ENCODE data around the gene PRR29. TPM values are rescaled to one million over a fixed set of nuclear protein-coding genes. Genes with fewer than 3 reads are reported as not detected.

Gene PRR29
- polyA plus RNA-seq, 1 of the 3 experiments (the other 2 are of a cell fraction), result 2.7 TPM

- TF ChIP-seq ZBTB33 (IDR thresholded peaks at IDR 0.05; ENCODE audit: borderline replicate concordance, low read depth), result no peak
- no peak for TF ChIP-seq RXRA (IDR thresholded peaks at IDR 0.05; ENCODE audit: borderline replicate concordance, low read depth)
Measured at GRCh38 chr17:64053101-64053500, 55.0 kb downstream of the PRR29 start (continued).

Other genes starting within 250 kb of the PRR29 start
- gene CCDC47, start 224.8 kb upstream of the PRR29 start, polyA plus RNA-seq (2012; rRNA removed), result 76.6 and 90.7 TPM in 2 replicates
- gene DDX42, start 224.2 kb upstream of the PRR29 start, polyA plus RNA-seq (2012; rRNA removed), result 115 and 143 TPM in 2 replicates
- 424 and 468 TPM in 2 replicates for gene PSMC5, start 170.9 kb upstream of the PRR29 start, polyA plus RNA-seq (2012; rRNA removed)
- 148 and 180 TPM in 2 replicates for gene FTSJ3, start 170.7 kb upstream of the PRR29 start, polyA plus RNA-seq (2012; rRNA removed)
- gene SMARCD2, start 155.7 kb upstream of the PRR29 start, polyA plus RNA-seq (2012; rRNA removed), result 89.1 and 106 TPM in 2 replicates
- not detected in 2 replicates for gene CSH2, start 124.7 kb upstream of the PRR29 start, polyA plus RNA-seq (2012; rRNA removed)
- not detected in 2 replicates for gene GH2, start 116.4 kb upstream of the PRR29 start, polyA plus RNA-seq (2012; rRNA removed)
- gene CSH1, start 101.8 kb upstream of the PRR29 start, polyA plus RNA-seq (2012; rRNA removed), result not detected in 2 replicates
- gene CSHL1, start 87.1 kb upstream of the PRR29 start, polyA plus RNA-seq (2012; rRNA removed), result not detected in 2 replicates
- gene GH1, start 79.5 kb upstream of the PRR29 start, polyA plus RNA-seq (2012; rRNA removed), result not detected in 2 replicates
- gene CD79B, start 66.0 kb upstream of the PRR29 start, polyA plus RNA-seq (2012; rRNA removed), result 0.06 and 0.10 TPM in 2 replicates
- gene SCN4A, start 25.4 kb upstream of the PRR29 start, polyA plus RNA-seq (2012; rRNA removed), result not detected in 2 replicates
- gene ICAM2, start 22.3 kb downstream of the PRR29 start, polyA plus RNA-seq (2012; rRNA removed), result 0.08 TPM in 1 of 2 replicates, not detected in the other
- 6.9 and 7.3 TPM in 2 replicates for gene ERN1, start 131.8 kb downstream of the PRR29 start, polyA plus RNA-seq (2012; rRNA removed)

Data from SK-N-SH (cell line).